ENCODE results near the gene KATNBL1. TPM values are rescaled to one million over a fixed set of nuclear protein-coding genes. Genes with fewer than 3 reads are reported as not detected.
"Not testable (repeated sequence)": the region's sequence is repeated elsewhere in the genome, so short reads cannot be mapped to it uniquely, and the experiment has no call there.

KATNBL1 gene
- total RNA-seq, 4 donors from 2014 or later, result 28.6 to 60.7 (median 40.0) TPM

GRCh38 chr15:34128898-34129297, 81.0 kb downstream of the KATNBL1 start:
- Histone ChIP-seq H3K9me3 (no peaks in the 10 kb centered on the region), H3K27me3 (no peaks in the 10 kb centered on the region), H3K4me1 (no peaks in the 10 kb centered on the region), H3K27ac (no peak overlapping the region), H3K36me3 (no peaks in the 10 kb centered on the region), H3K4me3 (no peak overlapping the region)
- no peak for ATAC-seq
- TF ChIP-seq POLR2AphosphoS5 (IDR thresholded peaks at IDR 0.05) (no peak), CTCF (IDR thresholded peaks at IDR 0.05) (no peak), EP300 (IDR thresholded peaks at IDR 0.05) (no peak), POLR2A (IDR thresholded peaks at IDR 0.05) (no peak)
- WGBS, 2 donors (ENCODE audit: low coverage in 1 of 2), result 47 to 50% methylated on average over 2 of the region's 2 CpGs

GRCh38 chr15:34126522-34126921, 83.4 kb downstream of the KATNBL1 start:
- no peak for TF ChIP-seq CTCF (IDR thresholded peaks at IDR 0.05)
- TF ChIP-seq POLR2A (IDR thresholded peaks at IDR 0.05), result no peak
- TF ChIP-seq POLR2AphosphoS5 (IDR thresholded peaks at IDR 0.05), result no peak
- TF ChIP-seq EP300 (IDR thresholded peaks at IDR 0.05), result no peak
- Histone ChIP-seq H3K36me3 (no peaks in the 10 kb centered on the region), H3K9me3 (no peaks in the 10 kb centered on the region), H3K27me3 (no peaks in the 10 kb centered on the region), H3K4me3 (no peak overlapping the region), H3K4me1 (no peaks in the 10 kb centered on the region), H3K27ac (no peak overlapping the region)
- ATAC-seq, result no peak

- WGBS, 2 donors (ENCODE audit: low coverage in 1 of 2), result 56 to 71% methylated on average over 1 of the region's 1 CpG
- Histone ChIP-seq H3K4me1 (no peaks in the 10 kb centered on the region), H3K27me3 (no peaks in the 10 kb centered on the region), H3K27ac (no peak overlapping the region), H3K4me3 (no peak overlapping the region), H3K36me3 (no peaks in the 10 kb centered on the region), H3K9me3 (no peaks in the 10 kb centered on the region)
- TF ChIP-seq POLR2AphosphoS5 (IDR thresholded peaks at IDR 0.05) (no peak), CTCF (IDR thresholded peaks at IDR 0.05) (no peak), EP300 (IDR thresholded peaks at IDR 0.05) (no peak), POLR2A (IDR thresholded peaks at IDR 0.05) (no peak)
- no peak for ATAC-seq
Measured at GRCh38 chr15:34125945-34126344, 84.0 kb downstream of the KATNBL1 start.

- TF ChIP-seq EP300 (IDR thresholded peaks at IDR 0.05) (no peak), CTCF (IDR thresholded peaks at IDR 0.05) (no peak), POLR2A (IDR thresholded peaks at IDR 0.05) (no peak), POLR2AphosphoS5 (IDR thresholded peaks at IDR 0.05) (no peak)
- Histone ChIP-seq H3K36me3 (no peaks in the 10 kb centered on the region), H3K9me3 (no peaks in the 10 kb centered on the region), H3K4me1 (no peaks in the 10 kb centered on the region), H3K4me3 (no peak overlapping the region), H3K27me3 (no peaks in the 10 kb centered on the region), H3K27ac (no peak overlapping the region)
- ATAC-seq, result no peak
- 43 to 77% methylated on average over 2 to 4 of the region's 4 CpGs for WGBS, 2 donors (ENCODE audit: low coverage in 1 of 2)
Measured at GRCh38 chr15:34124651-34125050, 85.2 kb downstream of the KATNBL1 start.

GRCh38 chr15:34122771-34123183, 87.1 kb downstream of the KATNBL1 start:
- Histone ChIP-seq H3K9me3 (no peaks in the 10 kb centered on the region), H3K36me3 (no peaks in the 10 kb centered on the region), H3K4me3 (no peak overlapping the region), H3K27ac (no peak overlapping the region), H3K27me3 (peaks cover 3% of the 10 kb centered on the region), H3K4me1 (no peaks in the 10 kb centered on the region)
- no peak for ATAC-seq
- no peak for TF ChIP-seq POLR2A (IDR thresholded peaks at IDR 0.05)
- TF ChIP-seq CTCF (IDR thresholded peaks at IDR 0.05), result no peak
- TF ChIP-seq EP300 (IDR thresholded peaks at IDR 0.05), result no peak
- TF ChIP-seq POLR2AphosphoS5 (IDR thresholded peaks at IDR 0.05), result no peak
- 54 to 58% methylated on average over 4 to 6 of the region's 6 CpGs for WGBS, 2 donors (ENCODE audit: low coverage in 1 of 2)

- not testable (repeated sequence) for H3K4me3 ChIP-seq, H3K9me3 ChIP-seq, ATAC-seq, H3K4me1 ChIP-seq, H3K27ac ChIP-seq, H3K36me3 ChIP-seq, H3K27me3 ChIP-seq
- 76 to 81% methylated on average over 7 to 9 of the region's 12 CpGs for WGBS, 2 donors (ENCODE audit: low coverage in 1 of 2)
Measured at GRCh38 chr15:34121786-34122185, 88.1 kb downstream of the KATNBL1 start.

- not testable (repeated sequence) for H3K4me1 ChIP-seq
Measured at GRCh38 chr15:34120420-34120819, 89.5 kb downstream of the KATNBL1 start.

More at GRCh38 chr15:34120420-34120819, 89.5 kb downstream of the KATNBL1 start:
- H3K9me3 ChIP-seq, H3K27ac ChIP-seq, H3K36me3 ChIP-seq, H3K4me3 ChIP-seq, ATAC-seq: not testable (repeated sequence)
- 71 to 80% methylated on average over 1 to 2 of the region's 2 CpGs for WGBS, 2 donors (ENCODE audit: low coverage in 1 of 2)
- peaks cover 12% of the 10 kb centered on the region for H3K27me3 ChIP-seq
